HG03432 (cell line): Measurements from ENCODE around the gene GNG3.
"Not testable (repeated sequence)": the region's sequence is repeated elsewhere in the genome, so short reads cannot be mapped to it uniquely, and the experiment has no call there.

Experiments
- ATAC-seq: cut with Tn5 transposase; IDR thresholded peaks from one replicate; pipeline ENCODE4 v1.9.1; 2021; ENCODE audit warnings: mild to moderate bottlenecking, moderate library complexity; ENCODE audit not compliant: unreplicated experiment

Gene GNG3

DNA sequence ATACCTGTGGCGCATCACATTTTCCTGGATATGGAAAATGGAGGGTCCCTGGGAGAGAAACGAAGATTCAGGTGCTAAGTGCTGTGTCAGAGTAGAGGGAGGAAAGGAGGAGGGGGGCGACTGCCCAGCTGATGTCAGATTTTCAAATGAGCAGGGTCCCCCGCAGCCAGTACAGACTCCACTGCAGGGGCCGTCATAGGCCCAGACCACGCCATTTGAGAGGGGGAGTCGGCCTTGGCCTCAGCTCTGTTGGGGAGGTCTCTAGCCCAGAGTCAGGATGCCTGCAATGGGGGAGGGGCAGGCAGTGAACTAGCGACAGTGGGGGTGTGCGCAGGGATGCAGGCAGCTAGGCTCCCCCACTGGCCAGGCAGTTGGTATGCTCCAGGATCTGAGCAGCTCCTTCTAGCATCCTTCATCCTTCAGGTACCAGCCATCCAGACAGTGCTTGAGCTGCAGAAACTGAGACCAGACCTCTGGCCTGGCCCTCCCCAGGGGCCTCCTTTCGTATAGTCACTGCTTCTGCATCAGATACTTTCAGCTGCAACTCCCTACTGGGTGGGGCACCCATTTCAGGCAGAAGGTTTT, at the start of gene GNG3, which contains the start of gene BSCL2:
TSS of gene GNG3 (plus strand) at position 400 of the 585 bp plus-strand sequence. CDS start 620 bp downstream, outside the sequence.
TSS of gene BSCL2 (minus strand) at position 148 of the 585 bp plus-strand sequence. CDS start 229 bp downstream, outside the sequence.
- ATAC-seq, result no peak

DNA sequence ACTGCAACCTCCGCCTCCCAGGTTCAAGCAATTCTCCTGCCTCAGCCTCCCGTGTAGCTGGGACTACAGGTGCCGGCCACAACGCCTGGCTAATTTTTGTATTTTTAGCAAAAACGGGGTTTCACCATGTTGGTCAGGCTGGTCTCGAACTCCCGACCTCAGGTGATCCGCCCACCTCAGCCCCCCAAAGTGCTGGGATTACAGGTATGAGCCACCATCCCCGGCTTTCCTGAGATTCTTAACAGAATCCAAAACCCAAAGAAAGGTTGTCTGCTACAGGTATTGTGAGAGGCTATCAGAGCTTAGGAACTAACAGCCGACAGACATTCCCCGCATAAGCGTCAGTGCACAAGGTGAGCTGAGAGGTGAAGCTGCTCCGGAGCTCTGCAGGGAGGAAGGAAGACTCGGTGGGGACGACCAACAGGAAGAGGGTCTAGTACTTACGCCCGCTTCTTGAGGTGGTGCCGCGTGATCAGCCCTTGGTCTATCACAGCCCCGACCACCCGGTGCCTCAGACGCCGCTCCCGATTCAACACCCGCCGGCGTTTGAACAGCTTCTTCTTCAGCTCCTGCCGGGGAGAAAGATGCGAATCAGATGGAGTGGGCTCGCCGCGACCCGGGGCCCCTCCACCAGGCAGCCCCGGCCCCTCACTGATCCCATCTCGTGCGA, 42.9 kb upstream of the GNG3 start:
- peak; percentile 36 for ATAC-seq

DNA sequence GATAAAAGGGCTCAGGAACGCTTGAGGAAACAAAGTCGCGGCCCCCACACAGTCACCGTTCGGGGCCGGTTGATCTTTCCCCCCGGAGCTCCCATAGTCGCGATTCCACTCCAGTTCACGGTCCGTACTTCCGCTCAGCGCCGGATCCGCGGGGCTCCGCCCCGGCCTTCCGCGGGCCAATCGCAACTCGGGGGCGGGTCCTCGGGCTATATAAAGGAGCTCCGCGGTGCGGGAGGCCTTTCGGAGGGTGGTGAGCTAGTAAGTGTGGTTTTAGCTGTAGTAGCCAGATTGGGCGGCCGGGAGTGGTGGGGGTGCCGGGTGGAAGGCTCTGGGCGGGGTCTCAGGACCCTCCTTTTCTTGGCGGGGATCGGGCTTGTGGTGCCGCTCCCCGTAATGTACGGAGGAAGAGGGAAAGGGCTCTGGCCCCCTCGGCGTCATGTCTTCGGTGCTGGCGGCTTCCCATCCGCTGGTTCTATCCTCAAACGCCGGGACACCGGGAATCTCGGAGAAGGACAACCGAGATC, 42.3 kb upstream of the GNG3 start, which contains the start of the genes C11orf98 and CSKMT:
TSS of gene C11orf98 (minus strand) at position 136 of the 524 bp plus-strand sequence. CDS start at position 95, 41 bp downstream.
TSS of gene CSKMT (plus strand) at position 238 of the 524 bp plus-strand sequence. CDS start 568 bp downstream, outside the sequence.
- peak; percentile 87 for ATAC-seq

GRCh38 chr11:62665599-62666258, 41.7 kb upstream of the GNG3 start:
- ATAC-seq, result peak; percentile 2

GRCh38 chr11:62666259-62666926, 41.1 kb upstream of the GNG3 start:
- no peak for ATAC-seq

DNA sequence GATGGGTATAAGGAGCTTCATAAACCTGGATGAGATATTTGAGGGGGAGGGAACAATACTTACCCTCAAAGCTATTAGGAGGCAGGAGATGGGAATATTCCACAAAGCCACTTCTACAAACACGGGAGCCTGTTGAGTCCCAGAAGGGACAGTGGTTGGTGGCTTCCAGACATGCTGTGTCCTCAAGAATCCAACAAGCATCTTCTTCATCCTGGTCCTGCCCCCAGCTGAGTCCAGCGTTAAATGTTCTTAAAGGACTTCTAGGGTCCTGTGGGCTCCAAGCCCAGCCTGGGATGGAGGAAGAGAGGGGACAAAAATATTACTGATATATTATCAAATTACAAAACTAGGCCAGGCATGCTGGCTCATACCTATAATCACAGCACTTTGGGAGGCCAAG, 40.0 kb upstream of the GNG3 start:
- ATAC-seq, result no peak

DNA sequence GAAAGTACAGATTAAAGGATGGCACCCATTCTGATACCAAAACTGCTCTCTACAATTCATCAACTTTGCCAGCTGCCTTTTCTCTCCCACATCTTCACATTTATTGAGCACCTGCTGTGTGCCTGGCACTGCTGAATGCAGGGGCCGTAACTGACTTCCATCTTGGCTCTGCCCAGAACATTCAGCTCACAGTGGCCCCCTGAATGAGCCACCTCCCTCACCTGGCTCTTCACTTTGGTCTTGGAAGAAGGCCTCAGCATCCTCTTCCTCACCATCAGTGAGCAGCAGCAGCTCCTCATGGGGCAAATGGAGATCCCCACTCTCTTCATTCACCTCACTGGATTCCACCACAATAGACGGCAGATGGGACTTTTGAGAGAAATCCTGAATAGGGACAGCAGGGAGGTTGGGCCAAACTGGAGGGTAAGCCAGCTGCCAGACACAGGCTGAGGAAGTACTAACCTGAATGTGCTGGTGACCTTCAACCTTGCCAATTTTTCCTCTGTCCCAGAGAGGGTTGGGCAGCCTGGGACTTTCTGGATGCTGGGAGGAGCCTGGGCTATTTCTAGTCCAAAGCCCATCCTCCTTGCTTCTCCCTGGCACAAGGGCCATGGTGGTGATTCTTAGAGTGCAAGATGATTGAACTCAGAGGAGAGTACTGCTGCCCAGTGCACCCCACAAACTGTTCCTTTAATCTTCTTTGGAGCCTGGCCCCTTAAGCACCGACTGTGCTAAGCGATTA, 37.9 kb upstream of the GNG3 start:
- ATAC-seq, result no peak

DNA sequence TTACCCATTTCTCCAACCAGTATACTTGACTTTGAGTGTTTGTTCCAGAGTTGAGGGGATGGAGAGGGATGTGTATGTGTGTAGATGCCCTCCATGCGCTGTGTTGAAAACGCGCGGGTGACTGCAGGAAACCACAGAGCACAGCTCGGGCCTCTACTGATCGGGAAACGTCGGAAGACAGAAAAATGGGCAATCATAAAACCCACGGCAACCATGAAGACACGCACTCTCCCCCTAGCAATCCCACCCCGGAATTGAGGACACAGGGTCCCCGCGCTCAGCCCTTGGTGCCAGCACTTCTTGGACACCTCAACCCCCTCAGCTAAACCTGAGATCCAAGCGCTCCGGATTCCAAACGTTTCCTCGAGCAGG, 36.3 kb upstream of the GNG3 start:
- ATAC-seq, result peak; percentile 1

- peak; percentile 68 for ATAC-seq
Observed at GRCh38 chr11:62671608-62672389, 35.7 kb upstream of the GNG3 start, which contains the start of the genes LBHD1 and UQCC3. LBHD1 (minus strand) TSS chr11:62672267; CDS start chr11:62670031, 2,236 bp downstream. UQCC3 (plus strand) TSS chr11:62671673; CDS start chr11:62671746, 73 bp downstream.

DNA sequence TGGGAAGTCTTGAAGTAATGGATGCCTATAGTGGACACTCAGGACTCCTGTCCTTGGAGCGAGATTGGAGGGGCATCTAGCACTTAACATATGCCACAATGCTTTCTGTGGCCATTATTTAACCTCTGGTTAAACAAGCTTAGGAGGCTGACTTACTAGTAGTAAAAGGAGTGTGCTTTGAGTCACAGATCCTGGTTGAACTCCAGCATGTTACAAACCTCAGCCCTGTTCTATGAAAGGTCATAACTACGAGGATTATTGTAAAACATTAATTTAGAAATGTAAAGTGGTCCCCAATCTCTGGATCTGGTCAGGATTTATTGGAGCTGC, 34.3 kb upstream of the GNG3 start:
- ATAC-seq, result no peak

- ATAC-seq, result not testable (repeated sequence)
Observed at GRCh38 chr11:62675415-62675814, 32.1 kb upstream of the GNG3 start.

GRCh38 chr11:62676698-62677097, 30.8 kb upstream of the GNG3 start:
- ATAC-seq, result no peak

GRCh38 chr11:62677156-62677555, 30.3 kb upstream of the GNG3 start:
- no peak for ATAC-seq

GRCh38 chr11:62677714-62678113, 29.8 kb upstream of the GNG3 start:
- no peak for ATAC-seq

DNA sequence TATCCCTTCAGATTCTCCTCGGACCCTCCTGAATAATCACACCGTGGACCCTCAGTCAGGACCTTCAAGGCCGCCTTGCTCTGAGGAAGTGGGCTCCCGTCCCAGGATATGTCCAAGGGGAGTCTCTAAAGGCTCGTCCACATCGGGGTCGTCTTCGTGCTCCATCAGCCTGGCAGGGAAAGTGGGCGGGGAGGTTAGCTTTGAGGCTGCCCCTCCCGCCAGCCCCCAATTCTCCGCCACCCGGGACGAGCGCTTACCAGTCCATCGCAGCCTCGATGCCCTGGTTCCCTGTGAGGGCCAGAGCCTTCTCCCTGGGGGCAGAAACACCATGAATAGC, 29.1 kb upstream of the GNG3 start:
- ATAC-seq, result no peak

DNA sequence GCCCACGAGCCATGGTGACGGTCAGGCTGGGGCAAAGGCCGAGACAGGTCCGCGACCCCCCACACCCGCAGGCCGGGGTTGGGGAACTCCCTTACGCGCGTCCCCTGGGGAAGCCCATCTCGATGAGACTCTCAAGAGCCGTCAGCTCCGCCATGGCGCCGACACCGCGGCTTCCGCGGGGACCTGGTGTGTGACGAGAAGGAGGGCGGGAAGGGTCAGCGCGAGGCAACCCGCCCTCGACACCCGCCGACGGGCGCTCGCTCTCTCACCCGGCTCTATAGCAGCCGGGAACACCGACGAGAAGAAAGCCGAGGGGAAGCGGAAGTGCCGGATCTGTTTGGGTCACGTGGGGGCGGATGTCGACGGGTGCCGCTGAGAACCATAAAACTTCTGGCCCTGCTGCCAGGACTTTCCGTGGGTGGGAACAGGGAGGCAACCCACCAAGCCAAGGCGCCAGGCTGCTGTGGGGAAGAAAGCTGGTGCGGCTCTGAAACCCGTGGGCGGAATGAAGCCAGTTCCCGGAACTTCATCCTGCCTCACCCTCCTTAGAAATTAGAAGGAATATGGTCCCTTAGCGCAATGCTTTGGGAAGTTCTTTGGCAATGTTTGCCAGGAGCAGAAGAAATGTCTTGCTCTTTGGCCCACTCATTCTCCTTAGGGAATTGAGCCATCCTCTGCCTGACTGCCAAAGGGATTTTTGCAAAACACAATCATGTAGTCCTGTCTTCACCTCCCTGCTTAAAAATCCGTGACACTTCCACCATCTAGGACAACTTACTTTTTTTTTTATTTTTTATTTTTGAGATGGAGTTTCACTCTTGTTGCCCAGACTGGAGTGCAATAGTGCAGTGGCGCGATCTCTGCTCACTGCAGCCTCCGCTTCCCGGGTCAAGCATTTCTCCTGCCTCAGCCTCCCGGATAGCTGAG, 28.4 kb upstream of the GNG3 start, which contains the start of gene UBXN1:
TSS of gene UBXN1 (minus strand) at position 304 of the 927 bp plus-strand sequence. CDS start at position 154, 150 bp downstream.
- ATAC-seq, result peak; percentile 78

GRCh38 chr11:62680825-62681240, 26.6 kb upstream of the GNG3 start:
- no peak for ATAC-seq

- ATAC-seq, result no peak
Observed at GRCh38 chr11:62682518-62682917, 25.0 kb upstream of the GNG3 start.
